ENCODE measurements around the gene AP2A2.
"Not testable (repeated sequence)": the region's sequence is repeated elsewhere in the genome, so short reads cannot be mapped to it uniquely, and the experiment has no call there.

Gene AP2A2

GRCh38 chr11:955154-956063 lies 29.7 kb downstream of the AP2A2 start:
- no peak for DNase-seq

GRCh38 chr11:957212-957920 lies 31.7 kb downstream of the AP2A2 start:
- no peak for DNase-seq

- no peak for DNase-seq
Measured at GRCh38 chr11:958101-958500, 32.4 kb downstream of the AP2A2 start.

GRCh38 chr11:959027-959426 lies 33.4 kb downstream of the AP2A2 start:
- no peak for DNase-seq

- no peak for DNase-seq
Measured at GRCh38 chr11:959608-960007, 33.9 kb downstream of the AP2A2 start.

- DNase-seq: not testable (repeated sequence)
Measured at GRCh38 chr11:961310-961920, 35.7 kb downstream of the AP2A2 start.

GRCh38 chr11:961921-962320 lies 36.3 kb downstream of the AP2A2 start:
- no peak for DNase-seq

- DNase-seq: no peak
Measured at GRCh38 chr11:962688-963087, 37.0 kb downstream of the AP2A2 start.

- no peak for DNase-seq
Measured at GRCh38 chr11:963852-964251, 38.2 kb downstream of the AP2A2 start.

GRCh38 chr11:965206-965775 lies 39.6 kb downstream of the AP2A2 start:
- no peak for DNase-seq

- DNase-seq: no peak
Measured at GRCh38 chr11:967995-968751, 42.5 kb downstream of the AP2A2 start.

- no peak for DNase-seq
Measured at GRCh38 chr11:968822-969221, 43.2 kb downstream of the AP2A2 start.

GRCh38 chr11:969651-970205 lies 44.1 kb downstream of the AP2A2 start:
- no peak for DNase-seq

- DNase-seq: peak; percentile 53
Measured at GRCh38 chr11:970319-970871, 44.7 kb downstream of the AP2A2 start.

- DNase-seq: no peak
Measured at GRCh38 chr11:971092-971690, 45.5 kb downstream of the AP2A2 start.

- no peak for DNase-seq
Measured at GRCh38 chr11:971731-972365, 46.2 kb downstream of the AP2A2 start.

- no peak for DNase-seq
Measured at GRCh38 chr11:972523-973211, 47.0 kb downstream of the AP2A2 start.

GRCh38 chr11:973237-973636 lies 47.6 kb downstream of the AP2A2 start:
- no peak for DNase-seq

- not testable (repeated sequence) for DNase-seq
Measured at GRCh38 chr11:975376-975775, 49.7 kb downstream of the AP2A2 start.

GRCh38 chr11:975827-976226 lies 50.2 kb downstream of the AP2A2 start:
- peak; percentile 7 for DNase-seq
